Measurements from ENCODE around the gene CCND2.

DNA sequence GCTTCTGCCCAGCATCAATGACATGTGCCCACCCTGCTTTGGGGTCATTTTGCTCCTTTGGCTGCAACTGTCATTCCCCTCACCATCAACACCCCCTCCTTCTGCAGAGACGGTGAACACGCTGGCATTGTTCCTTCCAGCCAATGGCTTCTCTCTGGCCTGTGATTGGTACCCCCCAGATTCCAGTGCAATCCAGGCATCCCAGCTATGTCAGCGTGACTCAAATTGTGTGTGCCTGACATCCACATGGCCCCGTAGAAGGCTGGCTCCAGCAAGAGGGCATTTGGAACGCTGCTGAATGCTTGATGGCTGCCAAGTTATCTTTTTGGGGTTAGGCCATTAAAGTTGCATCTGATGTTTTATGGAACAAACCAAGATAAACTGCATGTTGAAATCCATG, 21.0 kb upstream of the CCND2 start:
- TF ChIP-seq NFYB (IDR thresholded peaks at IDR 0.05; ENCODE audit: extremely low read depth, insufficient read length): no peak
- TF ChIP-seq ASH1L (IDR thresholded peaks at IDR 0.05; ENCODE audit: borderline replicate concordance, low read depth, partially characterized antibody): no peak
- TF ChIP-seq ARID2 (IDR thresholded peaks at IDR 0.05): no peak
- no peak for TF ChIP-seq GATAD2B (IDR thresholded peaks at IDR 0.05; ENCODE audit: borderline replicate concordance)
- TF ChIP-seq ZNF408 (CRISPR knock-in tag; IDR thresholded peaks at IDR 0.05; ENCODE audit: low read depth): no peak
- no peak for TF ChIP-seq MXI1 (IDR thresholded peaks at IDR 0.05; ENCODE audit: low read depth, low read length)
- TF ChIP-seq ZNF146 (CRISPR knock-in tag; IDR thresholded peaks at IDR 0.05; ENCODE audit: unreplicated experiment): no peak
- no peak for TF ChIP-seq KLF13 (tag; IDR thresholded peaks at IDR 0.05; ENCODE audit: borderline replicate concordance, low read depth)
- TF ChIP-seq CBFA2T3 (IDR thresholded peaks at IDR 0.05): no peak
- TF ChIP-seq, protein P1, sequence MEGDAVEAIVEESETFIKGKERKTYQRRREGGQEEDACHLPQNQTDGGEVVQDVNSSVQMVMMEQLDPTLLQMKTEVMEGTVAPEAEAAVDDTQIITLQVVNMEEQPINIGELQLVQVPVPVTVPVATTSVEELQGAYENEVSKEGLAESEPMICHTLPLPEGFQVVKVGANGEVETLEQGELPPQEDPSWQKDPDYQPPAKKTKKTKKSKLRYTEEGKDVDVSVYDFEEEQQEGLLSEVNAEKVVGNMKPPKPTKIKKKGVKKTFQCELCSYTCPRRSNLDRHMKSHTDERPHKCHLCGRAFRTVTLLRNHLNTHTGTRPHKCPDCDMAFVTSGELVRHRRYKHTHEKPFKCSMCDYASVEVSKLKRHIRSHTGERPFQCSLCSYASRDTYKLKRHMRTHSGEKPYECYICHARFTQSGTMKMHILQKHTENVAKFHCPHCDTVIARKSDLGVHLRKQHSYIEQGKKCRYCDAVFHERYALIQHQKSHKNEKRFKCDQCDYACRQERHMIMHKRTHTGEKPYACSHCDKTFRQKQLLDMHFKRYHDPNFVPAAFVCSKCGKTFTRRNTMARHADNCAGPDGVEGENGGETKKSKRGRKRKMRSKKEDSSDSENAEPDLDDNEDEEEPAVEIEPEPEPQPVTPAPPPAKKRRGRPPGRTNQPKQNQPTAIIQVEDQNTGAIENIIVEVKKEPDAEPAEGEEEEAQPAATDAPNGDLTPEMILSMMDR (IDR thresholded peaks at IDR 0.05 in 2 of 3, conservative IDR thresholded peaks at IDR 0.05 in 1 of 3; ENCODE audit: insufficient read depth in 2 of 3, low read depth in 1 of 3, low read length in 3 of 3): no peak
- no peak for TF ChIP-seq SETDB1 (IDR thresholded peaks at IDR 0.05; ENCODE audit: low read length)
- no peak for TF ChIP-seq TCF7 (IDR thresholded peaks at IDR 0.05; ENCODE audit: borderline replicate concordance)
- TF ChIP-seq POLR2A (conservative IDR thresholded peaks at IDR 0.05): no peak

Measured in K562 (cell line).